ENCODE data around the gene PDZRN3.

GRCh38 chr3:73407577-73407976, 217.2 kb downstream of the PDZRN3 start:
- TF ChIP-seq CTCF (conservative IDR thresholded peaks at IDR 0.05; ENCODE audit: low read depth in 2 of 2), result no peak
- no peak for TF ChIP-seq CREB1 (CRISPR knock-in tag; IDR thresholded peaks at IDR 0.05; ENCODE audit: low read depth)
- TF ChIP-seq POLR2AphosphoS5 (IDR thresholded peaks at IDR 0.05; ENCODE audit: low read depth), result no peak
- TF ChIP-seq, protein P1, sequence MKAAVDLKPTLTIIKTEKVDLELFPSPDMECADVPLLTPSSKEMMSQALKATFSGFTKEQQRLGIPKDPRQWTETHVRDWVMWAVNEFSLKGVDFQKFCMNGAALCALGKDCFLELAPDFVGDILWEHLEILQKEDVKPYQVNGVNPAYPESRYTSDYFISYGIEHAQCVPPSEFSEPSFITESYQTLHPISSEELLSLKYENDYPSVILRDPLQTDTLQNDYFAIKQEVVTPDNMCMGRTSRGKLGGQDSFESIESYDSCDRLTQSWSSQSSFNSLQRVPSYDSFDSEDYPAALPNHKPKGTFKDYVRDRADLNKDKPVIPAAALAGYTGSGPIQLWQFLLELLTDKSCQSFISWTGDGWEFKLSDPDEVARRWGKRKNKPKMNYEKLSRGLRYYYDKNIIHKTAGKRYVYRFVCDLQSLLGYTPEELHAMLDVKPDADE (IDR thresholded peaks at IDR 0.05), result no peak
- no peak for TF ChIP-seq EZH2 (IDR thresholded peaks at IDR 0.05; ENCODE audit: low read depth, unreplicated experiment)
- no peak for TF ChIP-seq REST (IDR thresholded peaks at IDR 0.05; ENCODE audit: unreplicated experiment)
- TF ChIP-seq ZNF462 (CRISPR knock-in tag; IDR thresholded peaks at IDR 0.05), result no peak
- no peak for TF ChIP-seq JUNB (IDR thresholded peaks at IDR 0.05; ENCODE audit: unreplicated experiment)
- no peak for TF ChIP-seq STAT1 (IDR thresholded peaks at IDR 0.05; ENCODE audit: unreplicated experiment)
- TF ChIP-seq ZNF331 (CRISPR knock-in tag; IDR thresholded peaks at IDR 0.05; ENCODE audit: low read depth), result no peak
